Fibroblast of skin of scalp (primary cell): ENCODE results near the gene FAM229B.
"Not testable (repeated sequence)": the region's sequence is repeated elsewhere in the genome, so short reads cannot be mapped to it uniquely, and the experiment has no call there.

ENCODE experiments used
- DNase-seq: peaks from one replicate; pipeline ENCODE4 v3.0.0-alpha.2; 2013

FAM229B gene

DNA sequence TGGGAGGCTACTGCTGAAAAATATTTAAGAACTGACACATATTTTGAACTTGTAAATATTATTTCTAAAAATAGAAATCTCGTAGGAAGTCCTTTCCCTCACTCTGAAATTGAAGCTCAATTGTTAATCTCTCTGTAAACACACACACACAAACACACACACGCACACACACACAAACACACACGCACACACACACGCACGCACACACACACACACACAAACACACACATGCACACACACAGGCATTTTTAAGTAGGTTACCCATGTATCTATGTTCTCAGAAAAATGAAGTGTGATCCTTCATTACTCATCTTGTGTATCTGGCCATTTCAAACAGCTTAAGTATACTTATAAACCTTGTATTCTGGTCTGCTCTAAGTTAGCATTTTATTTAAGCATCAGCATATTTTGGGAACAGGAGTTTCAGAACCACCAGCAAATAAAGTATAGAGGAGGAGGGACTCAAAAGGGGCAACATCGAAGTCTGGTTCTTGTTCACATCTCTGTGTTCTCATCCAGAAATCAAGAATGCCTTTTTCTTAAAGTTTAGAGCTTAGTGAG is 21.9 kb upstream of the FAM229B start:
- no peak for DNase-seq

DNA sequence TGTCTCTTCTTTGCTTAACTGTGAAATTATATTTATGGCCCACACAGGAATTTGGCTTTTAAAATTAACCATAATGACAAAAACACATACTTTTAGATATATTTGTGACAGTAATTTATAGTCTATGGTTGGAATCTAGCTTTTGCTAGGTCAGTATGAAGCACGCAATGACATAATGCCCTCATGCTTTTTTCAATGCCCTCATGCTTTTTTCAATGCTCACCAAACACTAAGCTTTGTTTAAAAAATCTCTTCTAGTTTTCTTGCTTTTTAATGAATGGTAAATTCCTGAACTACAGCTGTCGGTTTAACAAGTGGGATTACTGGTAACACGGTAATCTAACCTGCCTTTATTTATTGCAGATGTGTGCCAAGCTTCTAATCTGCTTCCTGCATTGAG is 20.8 kb upstream of the FAM229B start:
- no peak for DNase-seq

GRCh38 chr6:112081569-112081968 is 5.8 kb upstream of the FAM229B start:
- DNase-seq, result no peak

GRCh38 chr6:112085286-112086065 is 1.9 kb upstream of the FAM229B start:
- DNase-seq, result no peak

- DNase-seq, result peak; percentile 68
Observed at GRCh38 chr6:112086744-112087135, 651 bp upstream of the FAM229B start.

- DNase-seq, result peak; percentile 7
Observed at GRCh38 chr6:112087916-112088315, 525 bp downstream of the FAM229B start.

DNA sequence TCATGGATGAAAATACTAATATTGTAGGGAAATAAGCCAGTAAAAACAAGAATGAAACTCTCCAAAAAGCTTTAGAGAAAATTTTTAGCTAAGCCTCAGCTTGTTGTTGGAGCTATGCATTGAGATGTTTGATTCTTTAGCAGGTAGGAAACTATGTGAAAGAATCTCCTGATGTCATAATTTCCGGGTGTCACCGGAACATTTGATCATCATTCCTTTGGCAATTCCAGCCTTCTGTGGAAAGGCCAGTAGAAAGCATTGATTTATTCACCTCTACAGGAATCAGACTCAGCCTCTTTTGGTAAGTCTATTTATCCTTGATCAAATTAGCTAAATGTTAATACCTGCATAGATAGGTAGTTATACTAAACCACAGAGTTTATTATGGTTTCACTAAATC is 9.5 kb downstream of the FAM229B start:
- DNase-seq, result no peak

- DNase-seq, result no peak
Observed at GRCh38 chr6:112100561-112100960, 13.2 kb downstream of the FAM229B start.

DNA sequence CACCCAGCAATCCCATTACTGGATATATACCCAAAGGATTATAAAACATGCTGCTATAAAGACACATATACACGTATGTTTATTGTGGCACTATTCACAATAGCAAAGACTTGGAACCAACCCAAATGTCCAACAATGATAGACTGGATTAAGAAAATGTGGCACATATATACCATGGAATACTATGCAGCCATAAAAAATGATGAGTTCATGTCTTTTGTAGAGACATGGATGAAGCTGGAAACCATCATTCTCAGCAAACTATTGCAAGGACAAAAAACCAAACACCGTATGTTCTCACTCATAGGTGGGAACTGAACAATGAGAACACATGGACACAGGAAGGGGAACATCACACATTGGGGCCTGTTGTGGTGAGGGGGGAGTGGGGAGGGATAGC is 18.6 kb downstream of the FAM229B start:
- DNase-seq, result not testable (repeated sequence)

DNA sequence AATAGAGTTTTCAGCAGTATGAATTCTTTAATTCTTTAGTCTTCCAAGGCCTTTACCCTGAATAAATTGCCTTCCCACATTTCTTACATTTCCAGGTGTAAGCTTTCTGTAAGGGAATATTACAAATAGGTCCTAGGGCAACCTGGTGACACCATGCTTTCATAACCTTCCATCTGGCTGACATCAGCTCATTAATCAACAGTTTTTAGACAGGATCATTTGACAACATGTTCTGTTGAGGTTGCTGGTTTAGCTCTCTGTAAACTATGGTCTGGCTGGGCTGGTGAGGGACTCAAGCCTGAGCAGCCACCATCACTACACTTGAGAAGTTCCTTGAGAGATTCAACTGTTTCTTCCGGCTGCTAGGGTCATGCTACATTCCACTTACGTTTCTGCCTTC is 19.2 kb downstream of the FAM229B start:
- DNase-seq, result no peak

DNA sequence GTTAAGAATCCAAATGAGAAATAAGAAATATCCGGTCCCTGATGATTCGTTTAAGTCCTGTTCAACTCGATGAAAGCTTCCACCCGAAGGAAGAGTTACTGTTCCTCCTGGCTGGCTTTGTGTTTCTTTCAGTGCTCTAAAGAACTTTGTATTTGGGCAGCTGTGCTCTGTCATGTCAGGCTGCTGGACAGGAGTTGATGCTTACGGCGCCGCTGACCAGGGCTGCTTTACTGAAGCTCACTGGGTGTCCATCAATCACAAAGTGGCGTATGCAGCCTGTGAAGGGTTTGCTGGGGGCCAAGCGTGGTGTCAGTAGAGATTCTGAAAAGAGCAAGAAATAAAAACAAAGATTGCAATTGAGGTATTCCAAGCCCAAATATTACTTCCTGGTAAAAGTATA is 21.9 kb downstream of the FAM229B start:
- DNase-seq, result no peak

- DNase-seq, result no peak
Observed at GRCh38 chr6:112113431-112113830, 26.0 kb downstream of the FAM229B start.

GRCh38 chr6:112113918-112114317 is 26.5 kb downstream of the FAM229B start:
- no peak for DNase-seq

DNA sequence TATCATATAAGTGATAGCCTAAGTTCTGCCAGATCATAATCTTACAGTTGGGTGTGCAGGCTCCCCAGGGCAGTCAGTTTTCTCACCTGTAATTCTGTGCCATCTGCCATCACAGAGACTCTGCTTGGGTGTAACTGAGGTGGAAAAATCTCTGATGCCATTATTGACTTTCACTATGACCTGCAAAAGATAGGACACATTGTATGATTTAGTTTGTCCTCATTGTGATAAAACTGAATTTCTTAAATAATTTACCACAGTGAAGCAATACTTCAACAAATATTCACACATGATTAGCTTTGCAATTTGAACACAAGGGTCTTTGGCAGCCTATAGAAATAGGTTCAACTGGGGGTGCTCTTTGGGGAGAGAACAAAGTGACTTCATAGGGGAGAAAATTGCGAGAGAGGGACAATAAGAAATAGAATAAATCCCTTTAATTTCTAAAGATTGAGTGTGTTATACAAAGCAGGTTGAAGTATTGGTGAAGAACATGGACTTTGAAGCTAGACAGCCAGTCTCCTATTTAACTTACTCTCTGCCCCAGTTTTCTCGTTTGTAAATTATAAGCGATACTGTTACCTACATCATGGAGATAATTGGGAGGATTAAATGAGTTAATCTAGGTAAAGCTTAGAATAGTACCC is 27.3 kb downstream of the FAM229B start:
- no peak for DNase-seq

GRCh38 chr6:112116221-112116620 is 28.8 kb downstream of the FAM229B start:
- DNase-seq, result no peak

GRCh38 chr6:112117554-112117953 is 30.2 kb downstream of the FAM229B start:
- DNase-seq, result peak; percentile 3

DNA sequence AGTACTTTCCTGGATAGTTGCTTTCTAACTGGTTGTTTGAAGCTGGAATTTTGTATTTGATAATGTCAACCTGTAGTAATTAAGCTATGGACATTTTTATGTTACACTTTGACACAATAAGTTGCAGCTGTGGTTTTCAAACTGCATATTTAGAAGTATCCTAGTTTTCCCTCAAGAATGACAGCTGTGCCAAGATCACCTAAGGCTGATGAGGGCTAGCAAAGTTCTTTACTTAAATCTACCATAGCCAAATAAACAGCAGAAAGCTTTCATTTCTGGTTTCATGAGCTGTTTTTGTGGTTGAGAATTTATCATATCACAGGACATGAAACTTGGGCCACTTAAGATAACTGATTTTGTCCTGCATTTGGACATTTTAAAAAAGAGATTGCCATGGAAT is 30.6 kb downstream of the FAM229B start:
- no peak for DNase-seq

DNA sequence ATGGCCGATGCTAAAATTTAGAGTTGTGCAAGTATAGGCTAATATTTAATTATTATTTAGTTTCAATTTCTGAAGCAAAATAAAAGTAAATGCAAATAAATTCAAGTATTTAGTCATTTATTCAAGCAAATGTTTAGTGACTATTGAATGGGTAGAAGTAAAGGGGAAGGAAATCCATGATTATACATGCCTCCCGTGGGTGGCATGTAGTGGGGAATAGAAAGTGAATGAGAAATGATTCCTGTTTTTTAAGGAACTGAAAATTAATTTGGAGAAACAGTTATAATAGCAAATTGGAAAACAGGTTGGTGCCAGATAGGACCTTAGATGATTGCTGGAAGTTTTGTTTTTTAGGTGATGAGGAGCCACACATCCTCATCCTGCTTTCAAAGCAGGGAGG is 35.4 kb downstream of the FAM229B start:
- no peak for DNase-seq

DNA sequence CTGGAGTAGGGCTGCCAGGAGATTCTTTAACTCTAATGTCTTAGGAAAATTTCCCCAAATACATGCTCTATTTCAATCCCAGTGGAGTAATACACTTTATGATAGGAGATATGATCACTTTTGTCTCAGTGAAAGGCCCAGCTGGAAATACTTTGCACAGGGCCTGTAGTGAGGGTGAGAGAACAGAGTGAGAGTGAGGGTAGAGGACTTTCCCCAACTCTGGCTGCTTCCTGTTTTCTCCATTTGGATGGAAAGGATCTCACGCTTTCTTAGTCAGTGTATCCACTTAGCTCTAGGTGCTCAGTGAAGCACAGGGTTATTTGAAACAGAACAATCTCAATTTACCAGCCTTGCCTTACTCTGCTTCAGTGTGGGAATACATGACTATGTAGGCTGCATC is 36.6 kb downstream of the FAM229B start:
- DNase-seq, result no peak

DNA sequence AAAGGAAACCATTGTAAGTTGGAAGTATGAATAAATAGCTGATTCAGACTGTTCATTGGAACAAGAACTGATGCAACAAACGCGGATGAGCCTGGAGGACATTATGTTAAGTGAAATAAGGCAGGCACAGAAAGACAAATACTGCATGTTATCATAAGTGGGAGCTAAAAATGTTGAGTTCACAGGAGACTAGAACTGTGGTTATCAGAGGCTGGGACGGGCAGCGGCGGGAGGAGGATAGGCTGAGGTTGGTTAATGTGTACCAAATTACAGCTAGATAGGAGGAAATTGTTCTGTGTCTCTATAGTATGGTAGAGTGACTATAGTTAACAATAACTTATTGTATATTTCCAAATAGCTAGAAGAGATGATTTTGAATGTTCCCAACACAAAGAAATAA is 40.8 kb downstream of the FAM229B start:
- DNase-seq, result no peak

GRCh38 chr6:112130878-112131277 is 43.5 kb downstream of the FAM229B start:
- DNase-seq, result no peak

DNA sequence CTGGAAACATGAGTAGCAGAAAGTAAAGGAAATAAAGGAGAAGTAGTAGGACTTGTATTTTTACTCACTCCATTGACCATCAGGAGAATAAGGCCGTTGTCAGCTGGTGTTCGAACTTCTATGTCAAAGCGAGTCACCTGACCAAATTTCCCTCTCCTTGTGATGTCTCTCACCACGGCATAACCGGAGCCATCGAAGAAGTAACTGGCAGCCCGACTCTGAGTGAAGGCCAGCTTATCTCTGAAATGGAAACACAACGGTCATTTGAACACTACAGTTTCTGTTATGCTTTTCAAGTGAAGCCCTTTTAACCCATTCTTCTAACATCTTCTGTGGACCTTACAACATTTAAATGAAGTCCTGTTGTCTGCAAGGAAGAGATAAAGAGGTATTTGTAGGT is 51.7 kb downstream of the FAM229B start:
- DNase-seq, result no peak

- no peak for DNase-seq
Observed at GRCh38 chr6:112141707-112142106, 54.3 kb downstream of the FAM229B start.
